SU-DHL-6 (cell line): ENCODE results near the gene COX19.
A peak's percentile ranks its signal among the peaks of the same experiment; 100 is the strongest.

ENCODE experiments used
- H2AFZ ChIP-seq: fragments of 200-600 bp; sonication (generic); 2 replicates; pipeline ENCODE4 v1.6.1; 2014; ENCODE audit warnings: low read depth, mild to moderate bottlenecking, moderate library complexity, mixed read lengths, antibody characterized with exemption, low read length; ENCODE audit not compliant: severe bottlenecking
- H3F3A ChIP-seq: fragments of 200-600 bp; shearing (Covaris generic); 2 replicates; pipeline ENCODE4 v1.6.0; 2016; ENCODE audit warnings: antibody characterized with exemption, mild to moderate bottlenecking; ENCODE audit not compliant: insufficient read depth
- H3K27ac ChIP-seq: fragments of 200-600 bp; sonication (generic); 2 replicates; pipeline ENCODE4 v1.5.1; 2016; ENCODE audit warnings: low read depth, mild to moderate bottlenecking, low read length, moderate library complexity, mixed read lengths
- H3K27me3 ChIP-seq: fragments of 200-600 bp; sonication (generic), shearing (Covaris generic); 2 replicates; pipeline ENCODE4 v1.6.0; 2014; ENCODE audit warnings: mild to moderate bottlenecking, low read length
- H3K36me3 ChIP-seq: fragments of 200-600 bp; sonication (generic); 2 replicates; pipeline ENCODE4 v1.6.1; 2014; ENCODE audit warnings: mild to moderate bottlenecking, low read length, mixed read lengths
- H3K4me2 ChIP-seq: fragments of 300-600, 200-600 bp; shearing (Covaris generic), sonication (generic); 2 replicates; pipeline ENCODE4 v1.6.0; 2014; ENCODE audit warnings: low read length, low read depth, mild to moderate bottlenecking; ENCODE audit not compliant: poor library complexity, severe bottlenecking
- H3K4me3 ChIP-seq: fragments of 200-600 bp; sonication (generic); 2 replicates; pipeline ENCODE4 v1.5.1; 2014; ENCODE audit warnings: antibody characterized with exemption, low read length, mild to moderate bottlenecking, mixed read lengths; ENCODE audit not compliant: insufficient read depth, poor library complexity, severe bottlenecking
- H3K79me2 ChIP-seq: fragments of 200-600 bp; sonication (generic); 2 replicates; pipeline ENCODE4 v1.6.1; 2014; ENCODE audit warnings: mild to moderate bottlenecking, low read length, moderate library complexity; ENCODE audit not compliant: insufficient read depth
- H3K9ac ChIP-seq: fragments of 200-600 bp; sonication (generic); 2 replicates; pipeline ENCODE4 v1.7.0; 2014; ENCODE audit warnings: mild to moderate bottlenecking, low read length
- H3K9me2 ChIP-seq: fragments of 200-600 bp; sonication (generic); replicated peaks from 2 replicates; pipeline ENCODE4 v1.6.1; 2014; ENCODE audit warnings: low read length; ENCODE audit not compliant: insufficient read depth
- H3K9me3 ChIP-seq: fragments of 200-600 bp; sonication (generic); 2 replicates; pipeline ENCODE4 v1.6.1; 2014; ENCODE audit warnings: low read length, mixed read lengths; ENCODE audit not compliant: insufficient read depth
- H4K20me1 ChIP-seq: fragments of 200-600 bp; sonication (generic); 2 replicates; pipeline ENCODE4 v1.6.1; 2014; ENCODE audit warnings: low read depth, mild to moderate bottlenecking, antibody characterized with exemption, low read length, moderate library complexity, mixed read lengths
- EZH2phosphoT487 ChIP-seq: fragments of 200-600 bp; sonication (generic), shearing (Covaris generic); conservative IDR thresholded peaks from 2 replicates; pipeline ENCODE4 v1.6.1; 2018; ENCODE audit warnings: mild to moderate bottlenecking, antibody characterized with exemption, low read length, moderate library complexity, mixed read lengths
- TF ChIP-seq, protein P1 (sequence below): fragments of 200-600 bp; sonication (generic); IDR thresholded peaks from one replicate; pipeline ENCODE4 v1.5.1; 2017; ENCODE audit warnings: antibody characterized with exemption, mild to moderate bottlenecking, low read length, moderate library complexity; ENCODE audit not compliant: insufficient read depth, poor library complexity, severe bottlenecking

COX19 gene

GRCh38 chr7:1009747-1010146, 34.4 kb upstream of the COX19 start:
- Histone ChIP-seq H3F3A (no peaks in the 10 kb centered on the region), H4K20me1 (no peaks in the 10 kb centered on the region), H3K9ac (no peak overlapping the region), H3K4me2 (no peak overlapping the region), H3K9me2 (no peaks in the 10 kb centered on the region), H3K79me2 (no peaks in the 10 kb centered on the region), H3K36me3 (no peaks in the 10 kb centered on the region), H3K27ac (no peak overlapping the region), H3K4me3 (no peak overlapping the region), H2AFZ (no peak overlapping the region), H3K27me3 (no peaks in the 10 kb centered on the region), H3K9me3 (no peaks in the 10 kb centered on the region)
- TF ChIP-seq EZH2phosphoT487 = no peak
- TF ChIP-seq, protein P1, sequence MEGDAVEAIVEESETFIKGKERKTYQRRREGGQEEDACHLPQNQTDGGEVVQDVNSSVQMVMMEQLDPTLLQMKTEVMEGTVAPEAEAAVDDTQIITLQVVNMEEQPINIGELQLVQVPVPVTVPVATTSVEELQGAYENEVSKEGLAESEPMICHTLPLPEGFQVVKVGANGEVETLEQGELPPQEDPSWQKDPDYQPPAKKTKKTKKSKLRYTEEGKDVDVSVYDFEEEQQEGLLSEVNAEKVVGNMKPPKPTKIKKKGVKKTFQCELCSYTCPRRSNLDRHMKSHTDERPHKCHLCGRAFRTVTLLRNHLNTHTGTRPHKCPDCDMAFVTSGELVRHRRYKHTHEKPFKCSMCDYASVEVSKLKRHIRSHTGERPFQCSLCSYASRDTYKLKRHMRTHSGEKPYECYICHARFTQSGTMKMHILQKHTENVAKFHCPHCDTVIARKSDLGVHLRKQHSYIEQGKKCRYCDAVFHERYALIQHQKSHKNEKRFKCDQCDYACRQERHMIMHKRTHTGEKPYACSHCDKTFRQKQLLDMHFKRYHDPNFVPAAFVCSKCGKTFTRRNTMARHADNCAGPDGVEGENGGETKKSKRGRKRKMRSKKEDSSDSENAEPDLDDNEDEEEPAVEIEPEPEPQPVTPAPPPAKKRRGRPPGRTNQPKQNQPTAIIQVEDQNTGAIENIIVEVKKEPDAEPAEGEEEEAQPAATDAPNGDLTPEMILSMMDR = no peak

DNA sequence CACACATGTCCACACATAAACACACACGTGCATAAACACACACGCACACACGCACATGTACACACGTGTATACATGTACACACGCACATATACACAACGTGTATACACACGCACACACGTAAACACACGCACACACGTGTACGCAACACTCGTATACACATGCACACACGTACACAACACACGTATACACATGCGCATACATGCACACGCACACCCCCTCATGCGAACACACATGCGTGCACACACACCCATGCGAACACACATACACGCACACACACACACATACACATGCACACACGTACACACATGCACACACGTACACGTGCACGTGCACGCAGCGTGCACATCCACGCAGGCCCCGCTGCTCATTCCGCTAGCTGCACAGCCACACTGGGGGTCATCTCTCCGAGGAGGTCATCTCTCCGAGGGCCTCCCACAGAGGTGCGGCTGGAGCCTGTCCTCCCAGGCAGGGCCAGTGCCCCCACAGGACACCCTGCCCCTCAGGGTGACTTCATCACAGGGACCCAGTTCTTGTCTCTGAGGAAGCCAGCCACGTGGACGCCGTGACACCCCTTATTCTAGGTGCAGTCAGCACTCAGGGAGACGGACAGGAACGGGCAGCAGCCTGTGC, 33.5 kb upstream of the COX19 start:
- H3K9me3 ChIP-seq = no peaks in the 10 kb centered on the region
- no peak overlapping the region for H3K27ac ChIP-seq
- no peak overlapping the region for H3K4me3 ChIP-seq
- H3K27me3 ChIP-seq = no peaks in the 10 kb centered on the region
- H3K79me2 ChIP-seq = no peaks in the 10 kb centered on the region
- no peaks in the 10 kb centered on the region for H3K36me3 ChIP-seq
- H2AFZ ChIP-seq = no peak overlapping the region
- no peak overlapping the region for H3K9ac ChIP-seq
- H3K4me2 ChIP-seq = no peak overlapping the region
- TF ChIP-seq, protein P1 = no peak
- TF ChIP-seq EZH2phosphoT487 = no peak
- no peaks in the 10 kb centered on the region for H4K20me1 ChIP-seq
- no peaks in the 10 kb centered on the region for H3K9me2 ChIP-seq
- H3F3A ChIP-seq = no peaks in the 10 kb centered on the region

DNA sequence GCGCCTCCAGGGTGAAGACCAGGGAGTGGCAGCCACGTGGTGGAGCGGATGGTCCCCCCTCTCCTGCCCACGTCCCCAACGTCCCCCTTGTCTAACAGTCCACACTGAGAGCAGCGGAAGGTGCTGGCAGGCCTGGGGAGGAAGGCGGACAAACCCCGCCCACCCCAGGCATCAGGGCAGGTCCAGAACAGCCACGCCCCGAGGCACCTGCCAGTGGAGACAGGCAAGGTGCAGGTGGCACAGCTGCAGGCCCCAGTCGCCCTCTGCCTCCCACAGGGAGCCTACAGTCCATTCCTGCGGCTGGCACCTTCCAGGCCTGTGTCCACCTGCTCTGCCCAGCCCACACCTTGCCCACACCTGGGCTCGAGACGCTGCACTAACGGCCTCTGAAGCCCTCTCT, 32.6 kb upstream of the COX19 start:
- H3K9me2 ChIP-seq = no peaks in the 10 kb centered on the region
- H3K27me3 ChIP-seq = no peaks in the 10 kb centered on the region
- H3K36me3 ChIP-seq = no peaks in the 10 kb centered on the region
- no peak overlapping the region for H3K9ac ChIP-seq
- no peak overlapping the region for H3K4me2 ChIP-seq
- no peaks in the 10 kb centered on the region for H3K9me3 ChIP-seq
- H2AFZ ChIP-seq = no peak overlapping the region
- H3K79me2 ChIP-seq = no peaks in the 10 kb centered on the region
- no peaks in the 10 kb centered on the region for H3F3A ChIP-seq
- H4K20me1 ChIP-seq = no peaks in the 10 kb centered on the region
- no peak overlapping the region for H3K4me3 ChIP-seq
- TF ChIP-seq, protein P1 = no peak
- no peak for TF ChIP-seq EZH2phosphoT487
- peak overlapping the region; percentile 30; the same call in 1 of the 2 replicates for H3K27ac ChIP-seq
